Adipocyte (in vitro differentiated cells): ENCODE measurements around the gene NMNAT3.

ENCODE experiments used
- DNase-seq: peaks from one replicate; pipeline ENCODE4 v3.0.0-alpha.2; 2015; ENCODE audit warnings: low read depth
- H3K27me3 ChIP-seq: replicated peaks from 2 replicates; pipeline ENCODE4 v1.7.0; 2013; ENCODE audit warnings: mild to moderate bottlenecking, low read length, moderate library complexity; ENCODE audit not compliant: control insufficient read depth, insufficient read depth
- H3K36me3 ChIP-seq: 2 replicates; pipeline ENCODE4 v1.7.0; 2013; ENCODE audit warnings: low read length, mild to moderate bottlenecking, moderate library complexity; ENCODE audit not compliant: control insufficient read depth, insufficient read depth, severe bottlenecking
- H3K4me1 ChIP-seq: 2 replicates; pipeline ENCODE4 v1.7.0; 2013; ENCODE audit warnings: mild to moderate bottlenecking, low read length, moderate library complexity; ENCODE audit not compliant: control insufficient read depth, insufficient read depth
- H3K4me3 ChIP-seq: 2 replicates; pipeline ENCODE4 v1.7.0; 2013; ENCODE audit warnings: mild to moderate bottlenecking, low read length, moderate library complexity
- H3K9ac ChIP-seq: 2 replicates; pipeline ENCODE4 v1.7.0; 2013; ENCODE audit warnings: mild to moderate bottlenecking, low read length, moderate library complexity
- H3K9me3 ChIP-seq: 2 replicates; pipeline ENCODE4 v1.7.0; 2013; ENCODE audit warnings: mild to moderate bottlenecking, low read length, moderate library complexity; ENCODE audit not compliant: control insufficient read depth

Gene NMNAT3

DNA sequence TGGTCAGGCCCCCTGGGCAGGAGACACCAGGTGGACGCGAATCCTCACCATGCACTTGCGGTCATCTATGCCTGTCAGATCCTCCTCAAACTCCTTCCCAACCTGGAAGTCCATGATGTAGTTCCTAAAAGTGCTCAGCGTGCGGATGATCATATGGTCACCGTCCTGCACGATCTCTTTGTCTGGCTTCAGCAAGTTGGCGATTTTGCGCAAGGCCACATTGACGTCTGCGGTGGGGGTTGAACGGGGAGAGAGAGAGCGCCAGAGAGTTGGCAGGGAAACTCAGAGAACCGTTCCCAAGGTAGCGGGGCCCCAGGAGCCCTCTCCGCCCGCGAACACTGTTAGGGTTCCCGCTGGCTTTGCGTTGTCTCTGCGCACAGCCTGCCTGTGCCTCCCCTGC is 139.0 kb downstream of the NMNAT3 start:
- Histone ChIP-seq H3K27me3 (peaks cover 38% of the 10 kb centered on the region), H3K36me3 (no peaks in the 10 kb centered on the region), H3K9me3 (peaks cover 8% of the 10 kb centered on the region), H3K4me1 (peaks cover 12% of the 10 kb centered on the region), H3K9ac (no peak overlapping the region), H3K4me3 (peak overlapping the region; percentile 70)
- DNase-seq: no peak

DNA sequence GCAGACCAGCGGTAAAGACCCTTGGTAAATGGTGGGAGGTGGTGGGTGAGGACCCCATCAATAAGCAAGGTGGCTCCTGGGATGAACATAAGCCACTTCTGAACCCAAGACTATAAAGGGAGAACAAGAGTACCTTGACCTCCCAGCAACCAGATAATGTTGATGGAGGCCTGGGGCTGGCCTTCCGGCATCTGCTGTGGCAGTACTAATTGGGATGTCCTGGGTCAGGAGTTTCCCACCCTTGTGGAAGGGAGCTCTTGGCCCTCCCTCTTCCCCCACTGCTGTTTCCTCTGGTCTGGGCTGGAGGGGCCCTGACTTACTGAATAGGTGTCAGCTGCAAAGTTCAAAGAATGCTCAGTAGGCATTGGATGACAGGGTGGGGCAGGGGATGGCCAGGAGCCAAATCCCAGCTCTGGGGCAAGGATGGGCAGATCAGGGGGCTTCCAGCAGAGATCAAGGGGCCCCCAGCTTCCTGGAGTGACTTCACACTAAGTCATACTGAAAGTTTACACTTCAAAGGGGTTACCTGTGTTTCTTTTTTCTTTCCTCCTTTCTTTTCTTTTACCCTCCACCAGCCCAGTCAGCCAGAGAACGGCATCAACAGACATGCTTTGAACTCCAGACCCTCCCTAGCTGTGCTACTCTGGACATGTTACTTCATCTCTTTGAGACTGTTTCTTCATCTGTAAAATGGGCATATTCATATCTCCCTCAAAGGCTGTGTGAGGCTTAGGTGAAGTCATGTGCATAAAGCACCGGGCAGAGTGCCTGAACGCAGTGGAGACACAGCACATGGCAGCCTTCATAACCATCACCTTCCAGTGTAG is 139.8 kb downstream of the NMNAT3 start:
- no peak for DNase-seq
- H3K4me3 ChIP-seq: no peak overlapping the region
- peaks cover 12% of the 10 kb centered on the region for H3K4me1 ChIP-seq
- no peak overlapping the region for H3K9ac ChIP-seq
- H3K36me3 ChIP-seq: no peaks in the 10 kb centered on the region
- H3K9me3 ChIP-seq: peaks cover 8% of the 10 kb centered on the region
- H3K27me3 ChIP-seq: peaks cover 38% of the 10 kb centered on the region

DNA sequence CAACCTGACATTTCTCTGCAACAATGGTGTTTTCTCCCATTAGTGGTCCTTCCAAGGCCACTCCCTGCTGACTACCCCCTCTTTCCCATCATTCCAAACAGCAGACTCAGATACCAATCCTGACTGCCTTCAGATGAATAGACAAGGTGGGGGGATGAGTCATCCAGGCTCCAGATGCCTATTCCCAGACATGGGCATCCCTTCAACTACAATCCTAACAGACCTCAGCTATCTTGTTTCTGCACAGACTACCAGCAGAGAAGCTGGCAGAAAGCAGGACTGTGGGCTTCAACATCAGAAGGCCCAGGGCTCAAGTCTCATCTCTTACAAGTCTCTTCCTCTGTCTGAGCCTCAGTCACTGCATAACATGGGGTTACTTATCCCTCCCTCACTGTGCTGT is 140.4 kb downstream of the NMNAT3 start:
- no peaks in the 10 kb centered on the region for H3K36me3 ChIP-seq

DNA sequence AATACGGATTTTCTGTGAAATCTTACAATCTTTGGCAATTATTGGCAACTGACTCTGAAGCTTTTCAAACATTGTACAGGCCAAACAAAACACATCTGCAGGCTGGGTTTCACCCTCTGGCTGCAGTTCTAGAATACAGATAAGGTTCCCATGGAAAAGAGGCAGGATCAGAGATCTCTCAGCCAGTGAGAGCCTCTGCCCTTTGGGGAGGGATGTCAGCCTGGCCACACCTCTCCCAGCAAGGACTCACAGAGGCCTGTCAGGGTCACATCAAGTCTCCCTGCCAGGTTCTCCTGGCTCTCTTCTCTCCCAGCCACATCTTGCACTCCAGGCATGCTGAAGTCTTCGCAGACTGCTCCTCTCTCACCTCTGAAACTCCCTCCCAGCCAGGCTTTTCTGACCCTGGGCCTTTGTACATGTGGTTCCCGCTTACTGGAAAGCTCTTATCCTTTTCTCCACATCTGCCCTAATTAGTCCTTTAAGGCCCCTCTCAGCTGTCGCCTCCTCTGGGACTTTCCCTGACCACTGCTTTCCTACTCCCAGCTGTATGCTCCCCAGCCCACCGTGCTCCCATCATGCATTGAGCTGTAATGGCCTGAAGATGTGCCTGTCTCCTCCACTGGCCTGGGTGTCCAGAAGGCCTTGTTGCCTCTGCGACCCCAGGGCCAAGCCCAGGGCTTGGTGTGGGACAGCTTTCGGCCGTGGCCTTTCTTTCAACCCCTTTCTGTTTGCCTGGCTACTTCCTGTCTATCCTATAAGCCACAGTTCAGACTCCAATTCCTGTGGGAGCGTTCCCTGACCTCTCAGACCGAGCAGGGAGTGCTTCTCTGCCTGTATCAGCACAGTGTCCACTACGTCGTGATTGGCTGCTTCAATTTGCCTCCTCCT is 142.5 kb downstream of the NMNAT3 start:
- no peaks in the 10 kb centered on the region for H3K36me3 ChIP-seq
- peaks cover 19% of the 10 kb centered on the region for H3K27me3 ChIP-seq
- peaks cover 8% of the 10 kb centered on the region for H3K9me3 ChIP-seq
- no peak overlapping the region for H3K9ac ChIP-seq
- H3K4me3 ChIP-seq: no peak overlapping the region
- peak; percentile 77 for DNase-seq
- peaks cover 12% of the 10 kb centered on the region for H3K4me1 ChIP-seq

More for the DNA sequence above, 140.4 kb downstream of the NMNAT3 start:
- Histone ChIP-seq H3K4me1 (peaks cover 12% of the 10 kb centered on the region), H3K27me3 (peaks cover 32% of the 10 kb centered on the region), H3K9me3 (peaks cover 8% of the 10 kb centered on the region), H3K4me3 (no peak overlapping the region), H3K9ac (no peak overlapping the region)
- DNase-seq: peak; percentile 25

DNA sequence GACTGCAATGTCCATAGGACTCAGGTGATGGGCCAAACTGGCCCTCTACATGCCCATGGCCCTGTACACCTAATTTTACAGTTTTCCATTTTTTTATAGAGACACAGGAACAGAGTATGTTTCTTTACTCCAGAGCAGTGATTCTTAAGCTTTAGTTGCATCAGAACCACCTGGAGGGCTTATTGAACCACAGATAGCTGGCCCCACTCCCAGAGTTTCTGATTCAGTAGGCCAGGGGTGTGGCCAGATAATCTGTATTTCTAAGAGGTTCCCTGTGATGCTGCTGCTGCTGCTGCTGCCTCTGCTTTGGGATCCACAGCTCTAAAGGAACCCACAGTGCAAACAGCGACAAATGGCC is 143.3 kb downstream of the NMNAT3 start:
- no peak overlapping the region for H3K4me3 ChIP-seq
- peaks cover 8% of the 10 kb centered on the region for H3K9me3 ChIP-seq
- DNase-seq: peak; percentile 87
- H3K27me3 ChIP-seq: peaks cover 19% of the 10 kb centered on the region
- peaks cover 12% of the 10 kb centered on the region for H3K4me1 ChIP-seq
- no peaks in the 10 kb centered on the region for H3K36me3 ChIP-seq
- no peak overlapping the region for H3K9ac ChIP-seq

DNA sequence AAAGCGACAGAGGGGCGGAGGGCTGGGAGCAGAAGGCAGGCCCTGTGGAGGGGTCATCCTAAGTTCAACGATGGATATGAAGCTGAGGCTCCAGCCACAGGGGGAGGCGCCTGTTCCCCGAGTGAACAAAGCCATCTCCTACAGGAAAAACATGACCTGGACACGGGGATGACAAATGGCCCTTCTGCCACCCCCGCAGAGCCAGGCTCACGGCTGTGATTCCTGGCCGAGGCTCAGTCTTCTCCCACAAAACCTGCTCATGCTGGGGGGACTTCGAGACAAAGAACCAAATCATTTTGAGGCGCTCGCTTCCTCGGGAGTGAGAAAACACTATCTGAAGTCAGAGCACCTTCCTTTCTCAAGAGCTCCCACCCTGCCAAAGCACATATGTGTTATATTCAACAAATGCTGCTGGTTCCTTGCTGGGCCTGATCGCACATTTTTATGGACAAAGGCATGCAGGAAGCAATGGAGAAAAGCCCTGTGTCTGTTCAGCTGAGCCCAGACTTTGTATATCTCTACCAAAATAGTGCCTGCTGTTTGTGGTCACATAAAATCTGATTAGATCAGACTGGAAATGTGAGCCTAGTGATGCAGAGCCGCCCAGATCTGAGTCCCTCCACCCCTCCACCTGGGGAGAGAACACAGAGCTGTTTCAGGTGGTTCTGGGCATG is 143.9 kb downstream of the NMNAT3 start:
- Histone ChIP-seq H3K9me3 (peaks cover 8% of the 10 kb centered on the region), H3K36me3 (no peaks in the 10 kb centered on the region), H3K4me1 (peaks cover 7% of the 10 kb centered on the region), H3K9ac (no peak overlapping the region), H3K4me3 (no peak overlapping the region), H3K27me3 (peaks cover 15% of the 10 kb centered on the region)
- DNase-seq: peak; percentile 46

DNA sequence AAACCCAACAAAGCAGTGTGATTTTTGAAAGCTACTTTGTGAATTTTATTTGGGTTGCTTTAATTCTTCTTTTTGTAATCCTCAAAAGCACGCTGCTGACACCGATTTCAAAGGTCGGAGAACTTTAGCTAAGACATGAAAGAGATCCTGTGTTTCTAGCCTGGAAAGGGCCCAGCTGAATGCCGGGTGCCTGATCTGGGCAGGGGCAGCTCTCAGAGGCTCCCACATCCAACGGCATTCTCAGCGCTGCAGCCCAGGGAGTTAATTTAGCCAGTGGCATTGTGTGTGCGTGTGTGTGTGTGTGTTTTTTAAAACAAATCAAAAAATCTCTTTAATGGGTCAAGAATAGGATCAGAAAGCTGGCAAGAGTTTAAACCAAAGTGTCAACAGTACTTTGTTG is 144.8 kb downstream of the NMNAT3 start:
- Histone ChIP-seq H3K36me3 (no peaks in the 10 kb centered on the region), H3K4me3 (no peak overlapping the region), H3K4me1 (peaks cover 7% of the 10 kb centered on the region), H3K9me3 (peaks cover 4% of the 10 kb centered on the region), H3K27me3 (peaks cover 6% of the 10 kb centered on the region), H3K9ac (no peak overlapping the region)
- no peak for DNase-seq

DNA sequence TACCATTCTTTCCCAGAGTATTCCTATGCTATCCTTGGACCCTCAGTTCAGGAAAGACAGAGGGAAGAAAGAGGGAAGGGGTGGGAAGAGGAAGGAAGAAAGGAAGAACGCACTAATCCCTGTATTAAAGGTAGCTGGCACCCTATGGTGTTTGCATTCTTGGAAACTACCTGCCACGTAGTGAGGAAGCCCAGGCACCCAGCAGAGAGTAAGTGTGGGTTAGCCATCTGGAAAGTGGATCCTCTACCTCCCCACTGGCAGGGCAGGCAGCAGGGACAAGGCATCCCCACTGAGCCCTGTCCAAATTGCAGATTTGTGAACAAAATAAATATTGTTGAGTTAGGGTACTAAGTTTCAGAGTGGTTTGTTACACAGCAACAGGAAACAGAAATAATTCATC is 147.1 kb downstream of the NMNAT3 start:
- Histone ChIP-seq H3K4me1 (peaks cover 7% of the 10 kb centered on the region), H3K4me3 (no peak overlapping the region), H3K36me3 (no peaks in the 10 kb centered on the region), H3K9me3 (no peaks in the 10 kb centered on the region), H3K9ac (no peak overlapping the region), H3K27me3 (peaks cover 4% of the 10 kb centered on the region)
- no peak for DNase-seq

DNA sequence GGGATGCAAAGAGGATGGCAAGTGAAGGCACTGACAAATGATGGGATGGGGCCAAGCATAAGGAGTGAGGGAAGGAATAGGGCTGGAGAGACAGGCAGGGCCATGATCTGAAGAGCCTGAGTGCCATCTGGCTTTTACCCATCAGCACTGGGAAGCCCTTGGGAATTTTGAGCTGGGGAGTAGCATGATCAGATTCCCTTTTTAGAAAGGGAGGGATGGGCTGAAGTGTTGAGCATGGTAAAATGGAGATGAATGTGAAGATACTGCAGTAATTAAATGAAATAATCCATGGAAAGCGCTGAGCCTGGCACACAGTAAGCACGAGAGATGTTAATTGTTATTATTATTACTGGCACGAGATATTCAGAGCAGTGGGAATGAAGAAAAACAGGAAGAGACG is 148.1 kb downstream of the NMNAT3 start:
- Histone ChIP-seq H3K4me3 (no peak overlapping the region), H3K9ac (no peak overlapping the region), H3K9me3 (no peaks in the 10 kb centered on the region), H3K27me3 (peaks cover 4% of the 10 kb centered on the region), H3K36me3 (no peaks in the 10 kb centered on the region), H3K4me1 (no peaks in the 10 kb centered on the region)
- no peak for DNase-seq

DNA sequence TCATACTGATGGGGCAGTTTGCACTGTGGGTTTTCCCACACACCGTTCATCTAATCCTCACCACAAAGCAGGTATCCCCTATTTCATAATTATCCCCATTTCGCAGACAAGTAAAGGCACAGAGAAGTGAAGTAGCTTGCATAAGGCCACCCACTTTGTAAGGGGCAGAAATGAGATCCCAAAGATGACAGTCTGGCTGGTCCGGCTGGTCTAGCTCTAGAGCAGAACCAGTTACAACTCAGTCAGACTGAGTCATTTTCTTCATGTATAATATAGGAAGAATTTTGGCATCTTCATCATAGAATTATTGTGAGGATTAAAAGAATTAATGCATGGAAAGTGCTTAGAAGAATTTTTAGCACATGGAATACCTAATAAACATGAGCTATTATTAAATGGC is 148.8 kb downstream of the NMNAT3 start:
- Histone ChIP-seq H3K9me3 (no peaks in the 10 kb centered on the region), H3K4me3 (no peak overlapping the region), H3K27me3 (peaks cover 4% of the 10 kb centered on the region), H3K36me3 (no peaks in the 10 kb centered on the region), H3K9ac (no peak overlapping the region), H3K4me1 (no peaks in the 10 kb centered on the region)
- no peak for DNase-seq

DNA sequence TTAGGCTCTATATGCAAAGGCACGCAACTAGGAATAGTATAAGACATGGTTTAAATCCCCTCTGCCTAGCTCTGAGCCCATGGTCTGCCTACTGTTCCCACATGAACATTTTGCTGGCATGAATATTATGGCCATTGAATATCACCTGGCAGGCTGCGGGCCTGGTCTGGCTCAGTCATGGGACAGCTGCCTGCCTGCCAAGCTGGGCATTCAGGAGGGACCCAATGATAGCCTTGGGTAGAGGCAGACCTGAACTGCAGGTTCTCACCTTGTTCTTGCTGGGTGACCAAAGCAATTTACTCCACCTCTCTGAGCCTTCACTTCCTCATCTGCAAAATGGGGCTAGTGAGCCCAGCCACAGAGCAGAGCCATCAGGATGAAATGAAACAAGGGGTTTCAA is 149.5 kb downstream of the NMNAT3 start:
- Histone ChIP-seq H3K9me3 (peaks cover 1% of the 10 kb centered on the region), H3K9ac (no peak overlapping the region), H3K4me1 (no peaks in the 10 kb centered on the region), H3K27me3 (peaks cover 5% of the 10 kb centered on the region), H3K36me3 (no peaks in the 10 kb centered on the region), H3K4me3 (no peak overlapping the region)
- DNase-seq: no peak
